MM.1S (cell line): Measurements from ENCODE around the gene DNAH7.

Experiments
- EZH2 ChIP-seq: fragments of 300-600 bp; sonication (generic); optimal IDR thresholded peaks from 2 replicates; pipeline ENCODE3; 2017; ENCODE audit warnings: low read depth, mild to moderate bottlenecking, antibody characterized with exemption, low read length, mixed read lengths
- EZH2phosphoT487 ChIP-seq: fragments of 300-600 bp; sonication (generic); IDR thresholded peaks from 2 replicates; pipeline ENCODE4 v1.6.1; 2018; ENCODE audit warnings: antibody characterized with exemption, low read length
- TF ChIP-seq, protein P1 (sequence below): fragments of 300-600 bp; sonication (generic); IDR thresholded peaks from 2 replicates; pipeline ENCODE4 v1.5.1; 2016; ENCODE audit warnings: antibody characterized with exemption, low read length, mixed read lengths

DNA sequence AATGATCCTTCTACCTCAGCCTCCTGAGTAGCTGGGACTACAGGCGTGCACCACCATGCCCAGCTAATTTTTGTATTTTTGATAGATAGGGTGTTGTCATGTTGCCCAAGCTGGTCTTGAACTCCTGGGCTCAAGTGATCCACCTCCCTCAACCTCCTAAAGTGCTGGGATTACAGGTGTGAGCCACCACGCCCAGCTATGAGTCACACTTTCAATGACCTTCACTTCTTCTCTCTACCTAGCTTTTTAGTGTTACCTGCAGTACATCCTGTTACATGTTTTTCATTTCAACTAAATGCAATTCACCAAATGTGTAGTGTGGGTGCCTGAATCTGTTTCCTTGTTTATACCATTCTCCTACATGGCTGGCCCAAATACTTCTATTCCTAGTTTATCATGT lies 347.6 kb downstream of the DNAH7 start:
- TF ChIP-seq EZH2 (no peak), EZH2phosphoT487 (no peak)
- TF ChIP-seq, protein P1, sequence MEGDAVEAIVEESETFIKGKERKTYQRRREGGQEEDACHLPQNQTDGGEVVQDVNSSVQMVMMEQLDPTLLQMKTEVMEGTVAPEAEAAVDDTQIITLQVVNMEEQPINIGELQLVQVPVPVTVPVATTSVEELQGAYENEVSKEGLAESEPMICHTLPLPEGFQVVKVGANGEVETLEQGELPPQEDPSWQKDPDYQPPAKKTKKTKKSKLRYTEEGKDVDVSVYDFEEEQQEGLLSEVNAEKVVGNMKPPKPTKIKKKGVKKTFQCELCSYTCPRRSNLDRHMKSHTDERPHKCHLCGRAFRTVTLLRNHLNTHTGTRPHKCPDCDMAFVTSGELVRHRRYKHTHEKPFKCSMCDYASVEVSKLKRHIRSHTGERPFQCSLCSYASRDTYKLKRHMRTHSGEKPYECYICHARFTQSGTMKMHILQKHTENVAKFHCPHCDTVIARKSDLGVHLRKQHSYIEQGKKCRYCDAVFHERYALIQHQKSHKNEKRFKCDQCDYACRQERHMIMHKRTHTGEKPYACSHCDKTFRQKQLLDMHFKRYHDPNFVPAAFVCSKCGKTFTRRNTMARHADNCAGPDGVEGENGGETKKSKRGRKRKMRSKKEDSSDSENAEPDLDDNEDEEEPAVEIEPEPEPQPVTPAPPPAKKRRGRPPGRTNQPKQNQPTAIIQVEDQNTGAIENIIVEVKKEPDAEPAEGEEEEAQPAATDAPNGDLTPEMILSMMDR: no peak
